ENCODE results near the gene ARMC8.

The ARMC8 gene

GRCh38 chr3:138188013-138188730 lies 1.1 kb downstream of the ARMC8 start:
- DNase-seq (ENCODE audit: low read depth) = peak; percentile 67
- no peak for TF ChIP-seq CTCF (IDR thresholded peaks at IDR 0.05; ENCODE audit: low read depth, low read length)
- H3K4me3 ChIP-seq (ENCODE audit: low read depth, low read length) = peak overlapping the region; percentile 93

GRCh38 chr3:138195481-138195880 lies 8.4 kb downstream of the ARMC8 start:
- H3K4me3 ChIP-seq (ENCODE audit: low read depth, low read length) = no peak overlapping the region
- no peak for TF ChIP-seq MYC (IDR thresholded peaks at IDR 0.05; ENCODE audit: low read depth, low read length)
- no peak for DNase-seq (ENCODE audit: low read depth)

- no peak for TF ChIP-seq CTCF (IDR thresholded peaks at IDR 0.05; ENCODE audit: low read depth, low read length)
- TF ChIP-seq MYC (IDR thresholded peaks at IDR 0.05; ENCODE audit: low read depth, low read length) = no peak
- TF ChIP-seq POLR2A (IDR thresholded peaks at IDR 0.05; ENCODE audit: extremely low read depth, insufficient read length) = no peak
- no peak for TF ChIP-seq MAX (IDR thresholded peaks at IDR 0.05; ENCODE audit: low read depth, low read length)
- no peak overlapping the region for H3K4me3 ChIP-seq (ENCODE audit: low read depth, low read length)
- no peak for DNase-seq (ENCODE audit: low read depth)
Measured at GRCh38 chr3:138196023-138196422, 8.9 kb downstream of the ARMC8 start.

- H3K4me3 ChIP-seq (ENCODE audit: low read depth, low read length) = no peak overlapping the region
- DNase-seq (ENCODE audit: low read depth) = peak; percentile 59
- TF ChIP-seq MAX (IDR thresholded peaks at IDR 0.05; ENCODE audit: low read depth, low read length) (no peak), MYC (IDR thresholded peaks at IDR 0.05; ENCODE audit: low read depth, low read length) (no peak)
Measured at GRCh38 chr3:138197058-138197457, 10.0 kb downstream of the ARMC8 start.

- DNase-seq (ENCODE audit: low read depth) = no peak
- H3K4me3 ChIP-seq (ENCODE audit: low read depth, low read length) = no peak overlapping the region
- TF ChIP-seq MYC (IDR thresholded peaks at IDR 0.05; ENCODE audit: low read depth, low read length) = no peak
- no peak for TF ChIP-seq POLR2A (IDR thresholded peaks at IDR 0.05; ENCODE audit: extremely low read depth, insufficient read length)
- no peak for TF ChIP-seq MAX (IDR thresholded peaks at IDR 0.05; ENCODE audit: low read depth, low read length)
- TF ChIP-seq CTCF (IDR thresholded peaks at IDR 0.05; ENCODE audit: low read depth, low read length) = no peak
Measured at GRCh38 chr3:138197524-138197923, 10.4 kb downstream of the ARMC8 start.

- H3K4me3 ChIP-seq (ENCODE audit: low read depth, low read length) = no peak overlapping the region
- peak; percentile 59 for DNase-seq (ENCODE audit: low read depth)
Measured at GRCh38 chr3:138199851-138200250, 12.8 kb downstream of the ARMC8 start.

More at GRCh38 chr3:138199851-138200250, 12.8 kb downstream of the ARMC8 start:
- TF ChIP-seq CTCF (IDR thresholded peaks at IDR 0.05; ENCODE audit: low read depth, low read length) (no peak), MAX (IDR thresholded peaks at IDR 0.05; ENCODE audit: low read depth, low read length) (no peak), POLR2A (IDR thresholded peaks at IDR 0.05; ENCODE audit: extremely low read depth, insufficient read length) (no peak), MYC (IDR thresholded peaks at IDR 0.05; ENCODE audit: low read depth, low read length) (no peak)
